ENCODE measurements around the gene WHRN. TPM values are rescaled to one million over a fixed set of nuclear protein-coding genes. Genes with fewer than 3 reads are reported as not detected.

The WHRN gene
- total and polyA plus RNA-seq, 2 of the 8 experiments (the other 6 are each of a cell fraction or from before 2014, with no cell fraction given): 4.4 to 7.7 TPM

DNA sequence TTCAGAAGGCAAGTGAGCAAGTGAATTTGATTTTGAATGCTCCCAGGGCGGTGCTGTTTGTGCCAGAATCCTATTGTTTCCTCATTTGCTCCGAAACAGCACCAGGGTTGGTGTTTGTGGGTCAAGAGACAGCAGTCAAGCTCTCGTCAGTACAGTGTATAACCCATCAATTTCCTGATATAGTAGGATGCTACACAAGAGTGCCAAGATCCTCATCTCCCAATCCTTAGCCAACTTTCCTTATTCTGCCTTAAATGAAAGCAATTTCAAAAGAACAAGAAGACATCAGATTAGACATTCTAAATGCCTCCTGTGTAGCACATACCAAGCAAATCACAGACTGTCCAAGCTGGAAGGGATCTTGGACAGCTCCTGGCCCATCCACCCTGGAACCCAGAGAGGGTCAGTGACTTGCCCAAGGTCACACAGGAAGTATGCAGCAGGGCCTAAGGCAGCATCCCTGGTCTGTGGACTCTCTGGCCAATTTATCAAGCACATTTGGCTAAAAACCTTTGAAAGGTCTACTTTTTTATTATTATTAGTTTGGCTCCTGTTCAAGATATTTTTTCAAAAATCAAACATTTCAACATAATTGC, 4.5 kb downstream of the WHRN start:
- ChIA-PET CTCF (ENCODE audit: partially characterized antibody) (interaction anchor here (0.9 to 4.5 kb wide), 7 partner anchors 9 to 160 kb away, joined by 3 to 33 read pairs (median 7); no protein-coding TSS in a partner anchor), POLR2A (ENCODE audit: partially characterized antibody) (interaction anchor here (0.8 to 1.6 kb wide), 4 partner anchors 9 to 153 kb away, joined by 3 to 5 read pairs (median 4); partner anchors contain the start of gene ATP6V1G1)
- no peak overlapping the region for H2BK5ac ChIP-seq (ENCODE audit: low read depth, low read length)
- H2BK12ac ChIP-seq (ENCODE audit: low read depth, low read length): no peak overlapping the region
- no peak overlapping the region for H3K4ac ChIP-seq (replicated peaks; ENCODE audit: insufficient read length, low read depth, low read length)
- H3K79me1 ChIP-seq (ENCODE audit: low read depth, low read length): no peaks in the 10 kb centered on the region; the same call in 1 of the 2 replicates
- H3K36me3 ChIP-seq (ENCODE audit: control insufficient read depth in 2 of 4, insufficient read depth in 4 of 4, low read length in 3 of 4): no peaks in the 10 kb centered on the region
- H3K9ac ChIP-seq (replicated peaks in 1 of 4; ENCODE audit: extremely low read depth in 1 of 4, low read depth in 3 of 4, low read length in 3 of 4): no peak overlapping the region; a peak in 1 of 7 replicates
- H3K4me3 ChIP-seq (ENCODE audit: extremely low read depth in 1 of 4, insufficient read depth in 2 of 4, low read depth in 3 of 4, low read length in 4 of 4): no peak overlapping the region
- H3K9me3 ChIP-seq (ENCODE audit: insufficient read depth in 2 of 2, low read depth in 1 of 2, low read length in 1 of 2): no peaks in the 10 kb centered on the region
- H2AK5ac ChIP-seq (ENCODE audit: low read depth, low read length): no peak overlapping the region
- no peak overlapping the region for H3K23ac ChIP-seq (ENCODE audit: insufficient read length)
- H4K20me1 ChIP-seq (replicated peaks in 1 of 2; ENCODE audit: control insufficient read depth in 1 of 2, insufficient read depth in 2 of 2, low read length in 2 of 2): no peaks in the 10 kb centered on the region
- H3K79me2 ChIP-seq (ENCODE audit: control insufficient read depth in 1 of 2, insufficient read depth in 2 of 2, low read length in 2 of 2): no peaks in the 10 kb centered on the region
- no peak overlapping the region for H4K91ac ChIP-seq (replicated peaks; ENCODE audit: insufficient read length, low read length)
- H4K5ac ChIP-seq (ENCODE audit: insufficient read length, low read depth, low read length): no peak overlapping the region
- H3K27me3 ChIP-seq (replicated peaks in 1 of 4; ENCODE audit: control insufficient read depth in 3 of 4, extremely low read depth in 1 of 4, insufficient read depth in 3 of 4, low read length in 3 of 4): peaks cover 2 to 12% (median 8%) of the 10 kb centered on the region in 4 experiments; a peak in 6 of 7 replicates
- TF ChIP-seq EGR1 (IDR thresholded peaks at IDR 0.05; ENCODE audit: borderline replicate concordance, low read depth, low read length): no peak
- peak; percentile 52; the same call in 1 of the 2 replicates for TF ChIP-seq KDM1A (IDR thresholded peaks at IDR 0.05; ENCODE audit: borderline replicate concordance, low read length)
- H2BK120ac ChIP-seq (replicated peaks; ENCODE audit: low read depth, low read length): no peak overlapping the region
- H3K18ac ChIP-seq (ENCODE audit: extremely low read depth, low read length): no peak overlapping the region
- no peak overlapping the region for H3K14ac ChIP-seq (ENCODE audit: insufficient read length)
- no peak overlapping the region for H3K56ac ChIP-seq (replicated peaks; ENCODE audit: insufficient read length, low read depth, low read length)
- H3K23me2 ChIP-seq (ENCODE audit: low read depth, low read length): peaks cover 12% of the 10 kb centered on the region; the same call in 1 of the 2 replicates
- no peak for DNase-seq (ENCODE audit: low read depth in 1 of 2, low spot score in 2 of 2)
- FAIRE-seq: no peak
- WGBS, 2 experiments (ENCODE audit: extremely low coverage in 1 of 2, insufficient coverage in 1 of 2, insufficient read length in 1 of 2, insufficient replicate concordance in 2 of 2, low coverage in 1 of 2, low lambda C conversion rate in 2 of 2, missing lambda C conversion rate in 1 of 2): 79% methylated on average over 3 of the region's 3 CpGs; no CpG with 5 or more reads in 1 of the 2 experiments
- no peak overlapping the region for H2BK15ac ChIP-seq (ENCODE audit: low read length)
- peaks cover 5 to 19% (median 12%) of the 10 kb centered on the region in 4 experiments for H3K4me1 ChIP-seq (replicated peaks in 1 of 4; ENCODE audit: control insufficient read depth in 3 of 4, insufficient read depth in 4 of 4, low read length in 3 of 4)
- peak overlapping the region; percentile 8 to 51; a peak in 3 of 4 replicates for H3K4me2 ChIP-seq (ENCODE audit: insufficient read depth in 1 of 2, low read depth in 2 of 2, low read length in 2 of 2)
- H2AFZ ChIP-seq (ENCODE audit: low read length): no peak overlapping the region
- no peak overlapping the region for H4K8ac ChIP-seq (ENCODE audit: extremely low read depth, insufficient read depth, low read length)
- H3K27ac ChIP-seq (ENCODE audit: low read depth, low read length): no peak overlapping the region
- no peak overlapping the region for H2BK20ac ChIP-seq (ENCODE audit: low read length)

Measured in H1 (cell line).